Right lobe of liver (tissue), 6 donors: ENCODE data around the gene DNAI4. TPM values are rescaled to one million over a fixed set of nuclear protein-coding genes. Genes with fewer than 3 reads are reported as not detected.

Experiments
- ATAC-seq, 4 donors: fragments of 200-7000 bp; cut with Tn5 transposase; one replicate each; pipeline ENCODE4 v1.9.1; 2020; ENCODE audit warnings: mild to moderate bottlenecking in 4 of 4, moderate library complexity in 4 of 4
- DNase-seq, 3 donors: peaks; one replicate each; pipeline ENCODE4 v3.0.0-alpha.2; 2020
- H3K27ac ChIP-seq, 3 donors: fragments of 200-600 bp; one replicate each; pipeline ENCODE4 v1.8.0; 2022
- H3K27me3 ChIP-seq, 2 donors: fragments of 200-600 bp; one replicate each; pipeline ENCODE4 v1.8.0; 2022
- H3K36me3 ChIP-seq, 4 donors: fragments of 200-600 bp; sonication (generic) in 1 of 4; one replicate each; pipeline versions ENCODE4 v1.5.1 to v1.8.0; 2017 to 2022; ENCODE audit warnings: control low read depth in 1 of 4
- H3K4me1 ChIP-seq, 4 donors: fragments of 200-600 bp; sonication (generic) in 1 of 4; one replicate each; pipeline versions ENCODE4 v1.5.1 to v1.8.0; 2017 to 2022; ENCODE audit warnings: control low read depth in 1 of 4
- H3K4me3 ChIP-seq, 3 donors: fragments of 200-600 bp; one replicate each; pipeline ENCODE4 v1.8.0; 2022
- H3K9me3 ChIP-seq, 4 donors: fragments of 200-600 bp; sonication (generic) in 1 of 4; one replicate each; pipeline versions ENCODE4 v1.5.1 to v1.8.0; 2017 to 2022; ENCODE audit warnings: control low read depth in 1 of 4
- POLR2A ChIP-seq: fragments of 450-650 bp; IDR thresholded peaks from one replicate; pipeline ENCODE4 v1.6.1; 2017; ENCODE audit warnings: antibody characterized with exemption, mild to moderate bottlenecking
- WGBS: methylation state at CpG from one replicate; pipeline ENCODE4 v1.1.6; 2018; ENCODE audit warnings: low coverage, low lambda C conversion rate; ENCODE audit not compliant: insufficient coverage; ENCODE audit errors: missing lambda C conversion rate; 5-methylcytosine and 5-hydroxymethylcytosine counted together
- intact Hi-C, 2 donors: fragments of 100-400 bp; cut with DNase I; formaldehyde crosslinking; loops; one replicate each; pipeline versions ENCODE4 v1.11.2 to v1.14.1; 2022
- total RNA-seq, 6 experiments: library from RNA; depleted of rRNA in 2 of 6; stranded (reverse); fragments of >200 nt in 2 of 6; fragmentation: NEBNext Ultra II Directional in 3 of 6; extraction: Animal tissue kit (Norgen Biotek cat#: 25700) in 3 of 6; gene quantifications; one replicate each; pipeline versions ENCODE4 v1.1.0 to v1.2.4, GENCODE V29; 2016 to 2023
- TF ChIP-seq, protein P1 (sequence below), 4 donors: fragments of 200-600 bp in 3 of 4; fragments of 450-650 bp in 1 of 4; IDR thresholded peaks; one replicate each; pipeline versions ENCODE4 v1.5.1 to v1.8.0; 2016 to 2022; ENCODE audit warnings: antibody characterized with exemption in 4 of 4, mild to moderate bottlenecking in 2 of 4
- donor health status: DM: no; HTN: yes; CAD: no.
- donor health status: DM: no; HTN: no; CAD: no.
- donor health status: DM: no; HTN: no; CAD: no.
- donor health status: DM: no; HTN: yes; CAD: no.
- donor health status: DM: no; HTN: yes; CAD: no.

Gene DNAI4
- total RNA-seq, 6 experiments from 2014 or later: 0.80 to 3.4 (median 1.4) TPM

DNA sequence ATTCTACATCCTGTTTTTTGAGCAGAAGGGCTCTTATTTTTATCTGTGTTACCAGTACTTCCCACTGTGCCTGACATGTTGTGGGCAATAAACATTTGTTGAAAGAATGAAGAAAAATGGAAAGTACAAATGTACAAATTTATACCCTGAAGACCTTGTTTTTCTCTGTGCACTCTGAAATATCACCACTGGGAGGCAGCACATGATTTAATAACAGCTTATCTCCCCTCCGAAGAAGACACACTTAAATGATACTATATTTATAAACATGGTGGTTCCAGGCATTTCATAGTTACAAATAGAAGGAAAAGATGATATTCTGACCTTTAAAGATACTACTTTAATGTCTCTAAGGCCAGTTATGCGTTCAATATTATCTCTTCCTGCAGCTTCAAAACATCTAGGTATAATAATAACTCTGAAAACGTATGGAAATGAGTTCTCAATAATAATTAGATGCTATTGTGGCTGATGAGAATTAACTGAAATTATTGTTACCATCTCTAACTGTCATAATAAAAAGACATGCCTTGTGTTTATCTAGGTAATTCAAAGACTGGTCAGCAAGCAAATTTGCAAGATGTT lies 159.6 kb downstream of the DNAI4 start:
- intact Hi-C loops: no loop called here
- DNase-seq: peak in 1 of 3 donors; percentile 44
- H3K9me3 ChIP-seq: no peaks in the 10 kb centered on the region
- H3K27me3 ChIP-seq: no peaks in the 10 kb centered on the region
- H3K4me1 ChIP-seq: no peaks in the 10 kb centered on the region
- no peak for TF ChIP-seq POLR2A
- TF ChIP-seq, protein P1, sequence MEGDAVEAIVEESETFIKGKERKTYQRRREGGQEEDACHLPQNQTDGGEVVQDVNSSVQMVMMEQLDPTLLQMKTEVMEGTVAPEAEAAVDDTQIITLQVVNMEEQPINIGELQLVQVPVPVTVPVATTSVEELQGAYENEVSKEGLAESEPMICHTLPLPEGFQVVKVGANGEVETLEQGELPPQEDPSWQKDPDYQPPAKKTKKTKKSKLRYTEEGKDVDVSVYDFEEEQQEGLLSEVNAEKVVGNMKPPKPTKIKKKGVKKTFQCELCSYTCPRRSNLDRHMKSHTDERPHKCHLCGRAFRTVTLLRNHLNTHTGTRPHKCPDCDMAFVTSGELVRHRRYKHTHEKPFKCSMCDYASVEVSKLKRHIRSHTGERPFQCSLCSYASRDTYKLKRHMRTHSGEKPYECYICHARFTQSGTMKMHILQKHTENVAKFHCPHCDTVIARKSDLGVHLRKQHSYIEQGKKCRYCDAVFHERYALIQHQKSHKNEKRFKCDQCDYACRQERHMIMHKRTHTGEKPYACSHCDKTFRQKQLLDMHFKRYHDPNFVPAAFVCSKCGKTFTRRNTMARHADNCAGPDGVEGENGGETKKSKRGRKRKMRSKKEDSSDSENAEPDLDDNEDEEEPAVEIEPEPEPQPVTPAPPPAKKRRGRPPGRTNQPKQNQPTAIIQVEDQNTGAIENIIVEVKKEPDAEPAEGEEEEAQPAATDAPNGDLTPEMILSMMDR (IDR thresholded peaks at IDR 0.05): peak; percentile 69 to 83 (median 79)
- peak; percentile 76 to 90 (median 84) for ATAC-seq
- WGBS: 12% methylated on average over 3 of the region's 3 CpGs
- no peak overlapping the region for H3K27ac ChIP-seq
- H3K4me3 ChIP-seq: no peak overlapping the region
- H3K36me3 ChIP-seq: no peaks in the 10 kb centered on the region

Other genes starting within 250 kb of the DNAI4 start
- 1 to 10 TPM in 5 of 6 experiments, under 1 TPM in 1; 0.44 to 2.4 (median 1.3) TPM for gene DYNLT5, start 172.4 kb downstream of the DNAI4 start, total RNA-seq
- not detected for gene INSL5, start 123.6 kb downstream of the DNAI4 start, total RNA-seq
- gene MIER1, start 134 bp upstream of the DNAI4 start, total RNA-seq: 10 to 100 TPM; 11.8 to 27.0 (median 19.3) TPM
- gene SLC35D1, start 129.3 kb upstream of the DNAI4 start, total RNA-seq: 10 to 100 TPM; 36.9 to 70.7 (median 52.0) TPM
- not detected for gene C1orf141, start 210.1 kb upstream of the DNAI4 start, total RNA-seq
- gene IL23R, start 241.6 kb upstream of the DNAI4 start, total RNA-seq: under 1 TPM in 1 of 6 experiments, not detected in 5; 0.12 TPM